Measurements from ENCODE around the gene FIBIN.
"Not testable (repeated sequence)": the region's sequence is repeated elsewhere in the genome, so short reads cannot be mapped to it uniquely, and the experiment has no call there.

FIBIN gene

DNA sequence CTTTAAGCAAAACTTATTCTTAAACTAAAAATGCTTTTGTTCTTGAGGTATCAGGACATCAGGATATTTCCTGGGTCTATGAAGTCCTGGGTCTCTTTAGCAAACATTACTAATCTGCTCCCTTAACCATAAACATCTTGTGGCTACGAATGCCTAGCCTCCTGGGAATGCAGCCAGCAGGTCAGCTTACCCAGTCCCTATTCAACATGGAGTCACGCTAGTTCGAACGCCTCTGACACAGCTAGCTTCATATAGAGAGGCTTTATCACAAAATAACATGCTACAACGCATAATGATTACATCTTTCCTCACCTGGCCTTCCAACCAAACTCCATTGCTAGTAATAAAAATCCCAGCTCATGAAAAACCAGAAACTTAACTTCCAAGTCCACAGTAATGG, 17.5 kb upstream of the FIBIN start:
- DNase-seq (ENCODE audit: low read depth in 4 of 4, low spot score in 1 of 4) = no peak

DNA sequence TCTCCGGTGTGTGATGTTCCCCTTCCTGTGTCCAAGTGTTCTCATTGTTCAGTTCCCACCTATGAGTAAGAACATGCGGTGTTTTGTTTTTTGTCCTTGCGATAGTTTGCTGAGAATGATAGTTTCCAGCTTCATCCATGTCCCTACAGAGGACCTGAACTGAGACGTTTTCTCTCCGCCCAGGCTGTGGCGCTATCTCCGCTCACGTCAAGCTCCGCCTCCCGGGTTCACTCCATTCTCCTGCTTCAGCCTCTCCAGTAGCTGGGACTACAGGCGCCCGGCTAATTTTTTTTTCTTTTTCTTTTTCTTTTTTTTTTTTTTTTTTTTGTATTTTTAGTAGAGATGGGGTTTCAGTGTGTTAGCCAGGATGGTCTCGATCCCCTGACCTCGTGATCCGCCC, 16.7 kb upstream of the FIBIN start:
- not testable (repeated sequence) for DNase-seq (ENCODE audit: low read depth in 4 of 4, low spot score in 1 of 4)

DNA sequence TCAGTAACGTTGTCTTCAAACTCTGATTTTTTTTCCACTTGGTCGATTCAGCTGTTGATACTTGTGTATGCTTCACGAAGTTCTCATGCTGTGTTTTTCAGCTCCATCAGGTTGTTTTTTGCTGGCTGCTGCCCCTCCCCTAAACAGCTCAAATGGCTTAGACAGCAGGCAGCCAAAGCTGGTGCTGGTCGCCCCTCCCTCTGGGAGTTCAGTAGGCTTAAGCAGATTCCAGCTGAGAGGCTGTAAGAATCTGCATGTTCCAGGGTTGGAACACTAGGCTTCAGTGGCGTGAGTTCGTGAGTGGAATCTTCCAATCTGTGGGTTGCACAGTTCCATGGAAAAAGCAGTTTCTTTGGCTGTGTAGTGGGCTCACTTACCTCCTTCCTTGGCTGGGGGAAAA, 10.3 kb upstream of the FIBIN start:
- DNase-seq (ENCODE audit: low read depth in 4 of 4, low spot score in 1 of 4) = no peak

DNA sequence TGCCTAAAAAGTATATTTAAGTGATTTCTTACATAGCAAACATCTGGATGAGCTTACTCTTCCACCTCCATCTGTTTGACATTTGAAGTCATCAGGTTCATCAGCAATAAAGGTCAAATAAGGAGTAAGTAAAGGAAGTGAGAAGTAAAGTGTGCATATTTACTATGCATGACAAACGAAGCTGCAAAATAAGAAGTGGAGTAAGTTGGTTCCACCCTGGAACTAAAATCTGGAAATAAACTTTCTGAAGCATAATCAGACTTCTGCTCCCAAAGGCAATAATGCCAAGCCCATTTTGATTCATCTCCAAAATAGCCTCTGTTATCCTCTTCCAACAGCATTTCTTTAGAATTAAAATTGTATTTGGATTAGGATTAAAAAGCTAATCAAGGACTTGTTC, 8.4 kb upstream of the FIBIN start:
- no peak for DNase-seq (ENCODE audit: low read depth in 4 of 4, low spot score in 1 of 4)

DNA sequence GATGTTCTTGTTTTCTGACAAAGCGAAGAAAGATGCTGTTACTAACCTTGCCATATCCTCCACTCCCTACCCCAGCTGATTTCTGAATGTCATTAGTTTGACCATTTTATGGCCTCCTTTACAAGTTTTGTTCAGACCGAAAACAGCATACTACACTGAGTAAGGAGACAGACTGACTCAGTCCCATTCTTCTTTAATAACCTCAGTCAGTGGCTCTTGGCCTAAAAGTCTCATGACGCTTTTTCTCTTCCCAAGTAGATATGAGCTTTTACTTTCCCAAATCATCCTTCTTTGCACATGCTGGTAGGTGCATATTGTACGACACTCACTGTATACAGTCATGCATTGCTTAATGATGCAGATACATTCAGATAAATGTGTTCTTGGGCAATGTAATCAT, 8.0 kb upstream of the FIBIN start:
- DNase-seq (ENCODE audit: low read depth in 4 of 4, low spot score in 1 of 4) = no peak

DNA sequence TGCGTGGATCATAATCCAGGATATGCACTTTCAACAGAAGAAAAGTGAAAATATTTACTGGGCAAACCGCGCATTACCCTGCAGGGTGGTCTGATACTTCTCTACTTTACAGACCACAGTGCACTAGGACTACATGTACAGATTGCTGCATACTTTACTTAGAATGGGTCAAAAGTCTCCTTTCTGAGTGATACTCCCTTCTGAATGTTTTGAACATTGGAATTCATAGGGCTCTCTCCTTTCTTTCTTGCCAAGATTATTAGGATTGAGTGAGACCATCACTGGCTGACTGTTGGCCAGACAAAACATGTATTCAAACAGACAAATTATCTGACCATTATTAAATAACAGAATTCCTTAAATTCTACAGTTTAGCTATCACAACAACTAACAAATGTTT, 6.6 kb upstream of the FIBIN start:
- no peak for DNase-seq (ENCODE audit: low read depth in 4 of 4, low spot score in 1 of 4)

DNA sequence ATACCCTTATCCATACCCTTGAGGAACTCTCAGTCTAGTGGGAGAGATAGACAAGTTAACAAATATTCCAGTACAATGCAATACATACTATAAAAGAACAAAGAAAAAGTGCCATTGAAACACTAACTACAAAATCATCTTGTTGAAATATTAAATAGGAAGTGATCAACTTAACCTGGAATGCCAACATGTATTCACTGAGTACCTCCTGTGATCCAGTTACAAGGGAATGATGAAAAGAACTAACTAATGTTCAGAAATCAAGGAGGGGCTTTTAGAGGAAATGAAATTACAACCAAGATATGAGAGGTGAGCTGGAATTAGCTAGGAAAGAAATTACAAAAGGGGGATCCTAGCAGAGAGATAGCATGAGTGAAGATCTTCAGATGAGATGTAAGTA, 6.2 kb upstream of the FIBIN start:
- DNase-seq (ENCODE audit: low read depth in 4 of 4, low spot score in 1 of 4) = no peak

DNA sequence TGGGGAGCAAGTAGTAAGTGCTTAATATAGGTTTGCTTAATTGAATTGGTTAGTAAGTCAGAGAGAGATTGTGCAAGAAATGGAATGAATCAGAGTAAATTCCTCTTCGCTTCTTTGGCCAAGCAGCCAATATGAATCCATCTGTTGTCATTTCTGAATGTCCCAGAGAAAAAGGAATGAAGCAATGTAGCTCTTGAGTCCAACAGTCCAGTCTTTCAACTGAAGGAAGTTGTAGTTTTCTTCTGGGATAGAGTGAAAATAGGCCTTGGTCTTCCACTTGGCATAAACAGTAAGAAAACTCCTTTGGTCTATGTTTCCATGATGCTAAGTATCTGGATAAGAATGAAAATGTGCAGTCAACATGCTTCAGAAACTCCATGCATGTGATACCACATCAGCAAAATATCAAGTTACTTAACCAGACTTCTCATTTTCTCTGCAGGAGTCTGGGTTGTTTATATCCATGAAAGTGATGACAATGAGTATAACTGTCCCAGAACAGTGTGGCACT, 1.8 kb upstream of the FIBIN start:
- no peak for DNase-seq (ENCODE audit: low read depth in 4 of 4, low spot score in 1 of 4)

DNA sequence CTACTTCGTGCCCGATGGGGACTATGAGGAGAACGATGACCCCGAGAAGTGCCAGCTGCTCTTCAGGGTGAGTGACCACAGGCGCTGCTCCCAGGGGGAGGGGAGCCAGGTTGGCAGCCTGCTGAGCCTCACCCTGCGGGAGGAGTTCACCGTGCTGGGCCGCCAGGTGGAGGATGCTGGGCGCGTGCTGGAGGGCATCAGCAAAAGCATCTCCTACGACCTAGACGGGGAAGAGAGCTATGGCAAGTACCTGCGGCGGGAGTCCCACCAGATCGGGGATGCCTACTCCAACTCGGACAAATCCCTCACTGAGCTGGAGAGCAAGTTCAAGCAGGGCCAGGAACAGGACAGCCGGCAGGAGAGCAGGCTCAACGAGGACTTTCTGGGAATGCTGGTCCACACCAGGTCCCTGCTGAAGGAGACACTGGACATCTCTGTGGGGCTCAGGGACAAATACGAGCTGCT, 751 bp downstream of the FIBIN start:
- DNase-seq (ENCODE audit: low read depth in 4 of 4, low spot score in 1 of 4) = no peak

DNA sequence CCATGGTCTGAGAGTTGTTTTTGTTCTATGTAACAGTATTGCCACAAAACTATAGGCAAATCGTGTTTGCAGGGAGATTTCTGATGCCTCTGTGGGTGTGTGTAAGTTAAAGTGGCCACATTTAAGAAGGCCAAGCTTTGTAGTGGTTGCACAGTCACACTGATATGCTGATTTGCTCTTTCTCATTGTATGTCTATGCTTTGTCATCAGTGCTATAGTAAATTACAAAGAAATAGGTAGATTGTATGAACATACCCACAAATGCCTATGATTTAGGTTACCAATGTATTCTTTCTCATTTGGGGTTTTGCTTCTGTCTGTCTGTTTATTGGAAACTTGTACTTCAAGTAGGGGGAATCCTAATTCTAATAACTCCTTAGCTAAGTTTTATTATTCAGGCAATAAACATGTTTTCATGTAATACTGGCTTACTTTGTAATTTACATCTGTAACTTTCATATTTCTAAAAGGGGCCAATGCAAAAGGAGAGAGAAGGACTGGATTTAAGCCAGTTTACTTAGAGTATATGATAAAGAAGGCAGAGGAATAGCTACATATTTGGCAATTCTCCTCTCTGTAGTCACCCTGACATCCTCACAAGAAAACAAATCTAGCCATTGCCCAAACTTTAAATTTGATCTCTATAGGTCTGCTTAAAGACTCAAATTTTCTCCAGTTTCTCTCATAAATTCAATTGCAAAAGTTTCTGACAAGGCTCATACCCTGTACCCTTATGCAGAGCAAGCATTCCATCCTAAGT, 2.0 kb downstream of the FIBIN start:
- no peak for DNase-seq (ENCODE audit: low read depth in 4 of 4, low spot score in 1 of 4)

DNA sequence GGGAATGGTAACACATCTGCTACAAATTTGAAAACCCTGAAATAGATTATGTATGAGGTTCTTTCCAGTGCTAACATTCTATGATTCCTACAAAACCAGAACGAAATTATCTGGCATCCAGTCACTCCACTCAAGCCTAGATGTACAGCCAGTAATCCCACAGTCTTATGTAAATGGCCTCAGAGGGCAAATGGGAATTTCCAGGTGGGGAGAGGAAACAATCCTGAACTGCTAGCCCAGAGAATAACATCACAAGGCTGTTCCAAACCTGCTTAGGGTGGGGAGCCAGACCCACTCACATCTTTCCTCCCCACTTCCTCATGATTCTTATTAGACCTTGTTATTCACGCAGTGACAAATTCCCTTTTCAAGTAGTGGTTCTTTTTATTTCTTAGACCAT, 3.5 kb downstream of the FIBIN start:
- no peak for DNase-seq (ENCODE audit: low read depth in 4 of 4, low spot score in 1 of 4)

DNA sequence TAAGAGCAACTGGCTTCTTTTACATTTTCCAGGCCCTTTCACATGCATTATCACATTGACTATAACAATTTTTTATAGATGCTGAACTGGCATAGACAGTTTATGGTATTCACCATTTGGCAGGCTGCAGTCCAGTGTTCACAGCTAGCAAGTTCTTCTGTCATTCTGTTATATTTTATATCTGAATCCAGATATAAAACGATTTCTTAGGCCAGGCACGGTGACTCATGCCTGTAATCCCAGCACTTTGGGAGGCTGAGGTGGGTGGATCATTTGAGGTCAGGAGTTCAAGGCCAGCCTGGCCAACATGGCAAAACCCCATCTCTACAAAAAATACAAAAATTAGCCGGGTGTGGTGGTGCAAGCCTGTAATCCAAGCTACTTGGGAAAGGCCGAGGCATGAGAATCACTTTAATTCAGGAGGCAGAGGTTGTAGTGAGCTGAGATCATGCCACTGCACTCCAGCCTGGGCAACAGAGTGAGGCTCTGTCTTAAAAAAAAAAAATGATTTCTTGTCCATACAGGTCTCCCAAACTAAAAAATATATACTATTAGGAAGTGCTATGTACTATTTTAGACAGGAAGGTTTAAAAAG, 7.3 kb downstream of the FIBIN start:
- DNase-seq (ENCODE audit: low read depth in 4 of 4, low spot score in 1 of 4) = not testable (repeated sequence)

DNA sequence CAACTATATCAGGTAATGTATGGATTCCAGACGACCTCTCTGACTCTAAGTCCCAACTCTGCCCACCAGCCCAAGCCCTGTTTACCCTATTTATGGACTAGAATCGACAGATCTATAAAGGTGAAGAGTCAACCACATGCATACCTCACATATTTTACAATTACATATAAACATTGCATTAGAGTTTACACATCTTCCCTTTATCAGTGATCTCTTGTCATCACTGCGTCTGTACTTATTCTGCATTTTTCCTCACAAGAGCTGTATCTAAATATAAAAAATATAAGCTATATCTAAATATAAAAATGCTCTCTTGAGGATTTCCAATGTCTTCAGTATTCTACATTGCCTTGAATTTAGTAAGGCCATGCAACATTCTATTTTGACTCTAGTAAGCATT, 8.5 kb downstream of the FIBIN start:
- DNase-seq (ENCODE audit: low read depth in 4 of 4, low spot score in 1 of 4) = no peak

DNA sequence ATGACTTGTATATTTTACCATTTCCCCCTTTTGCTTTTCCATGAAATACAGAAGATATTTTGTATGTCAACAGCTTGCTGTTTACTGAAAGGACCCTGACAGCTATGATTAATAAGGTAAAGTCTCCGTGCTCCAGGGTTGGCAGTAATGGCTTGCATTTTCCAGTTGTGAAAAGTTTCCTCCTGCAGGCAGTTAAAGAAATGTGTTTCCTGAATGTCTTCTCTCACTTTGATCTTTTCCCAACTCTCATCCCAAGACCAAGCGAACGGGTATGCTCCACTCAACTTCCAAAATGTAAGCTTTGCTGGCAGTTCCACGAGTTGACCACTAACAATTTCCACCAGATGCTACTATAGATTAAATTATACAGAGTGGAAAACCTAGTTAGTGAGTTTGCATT, 8.9 kb downstream of the FIBIN start:
- DNase-seq (ENCODE audit: low read depth in 4 of 4, low spot score in 1 of 4) = no peak

DNA sequence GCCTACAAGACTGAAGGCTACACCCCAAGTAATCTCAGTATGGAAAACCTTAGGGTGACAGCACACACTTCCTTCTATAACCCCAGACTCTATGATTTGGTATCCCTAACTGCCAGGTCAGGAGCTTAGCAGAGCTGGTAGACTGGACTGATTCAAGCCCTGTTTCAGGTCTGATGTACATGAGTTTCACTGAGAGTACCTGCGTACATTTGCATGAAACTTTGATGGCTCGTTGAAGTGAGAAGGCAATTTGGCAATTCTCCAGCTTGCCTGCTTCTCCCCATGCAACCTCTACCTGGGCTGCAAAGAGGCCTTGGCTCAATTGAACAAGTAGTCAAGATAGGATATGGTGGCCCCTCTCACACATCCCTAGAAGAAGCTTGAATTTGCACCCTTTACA, 10.2 kb downstream of the FIBIN start:
- no peak for DNase-seq (ENCODE audit: low read depth in 4 of 4, low spot score in 1 of 4)

DNA sequence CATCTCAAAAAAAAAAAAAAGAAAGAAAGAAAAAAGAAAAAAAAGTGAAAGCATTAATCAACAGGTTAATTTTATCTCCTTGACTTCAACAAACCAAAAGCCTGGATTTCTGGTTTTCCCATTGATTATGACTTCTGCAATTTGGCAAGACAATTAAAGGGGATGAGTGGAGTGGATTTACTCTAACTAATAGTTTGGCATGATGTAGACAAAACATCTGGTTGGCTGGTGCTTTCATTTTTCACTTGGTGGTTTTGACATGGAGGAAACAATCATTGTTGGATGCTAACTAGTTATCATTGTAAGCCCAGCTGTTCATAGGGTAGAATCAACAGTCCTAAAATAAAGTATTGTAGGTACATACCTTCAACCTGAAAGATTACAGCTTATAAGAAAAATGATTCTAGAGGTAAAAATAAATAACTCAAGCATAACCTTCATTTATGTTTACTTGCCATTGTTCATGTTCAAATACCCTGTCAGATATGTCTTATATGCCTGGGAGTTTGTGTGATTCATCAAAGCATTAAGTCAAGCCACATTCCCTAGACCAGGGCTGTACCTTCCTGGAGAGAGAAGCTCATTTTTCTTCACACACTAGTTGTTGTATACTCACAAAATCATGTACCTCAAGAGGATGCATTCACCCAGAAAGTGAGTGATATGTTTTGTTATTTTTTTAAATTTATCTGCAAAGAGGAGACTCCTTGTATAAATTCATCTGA, 15.1 kb downstream of the FIBIN start:
- no peak for DNase-seq (ENCODE audit: low read depth in 4 of 4, low spot score in 1 of 4)

DNA sequence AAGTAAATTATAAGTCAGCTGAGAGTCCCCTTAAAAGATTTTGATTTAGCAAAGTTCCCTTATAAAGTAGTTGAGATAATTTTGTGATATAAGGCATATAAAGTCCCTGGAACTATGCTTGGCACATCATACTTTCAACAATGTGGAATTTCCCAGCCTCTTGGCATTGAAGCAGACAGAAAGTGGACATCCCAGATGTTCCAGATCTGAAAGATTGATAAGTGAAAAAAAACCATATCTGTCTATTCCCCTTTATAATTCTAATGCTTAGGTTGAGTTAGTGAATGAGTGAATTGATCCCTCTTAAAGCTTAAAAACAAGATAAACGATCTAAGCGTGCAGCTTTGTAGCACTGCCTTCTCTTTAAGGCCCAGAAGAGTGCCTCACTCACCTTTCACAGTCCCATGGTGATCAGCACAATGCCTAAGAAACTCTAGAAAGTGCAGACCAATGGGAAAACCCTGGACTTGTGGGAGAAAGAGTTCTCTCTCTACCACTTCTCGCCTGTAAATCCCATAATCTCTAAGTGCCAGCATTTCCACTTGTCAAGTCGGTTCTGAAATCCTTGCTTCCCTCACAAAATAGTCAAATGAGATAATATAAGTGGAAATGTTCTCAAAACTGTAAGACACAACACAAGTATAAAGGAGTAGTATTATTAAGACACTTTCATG, 17.8 kb downstream of the FIBIN start:
- DNase-seq (ENCODE audit: low read depth in 4 of 4, low spot score in 1 of 4) = no peak

DNA sequence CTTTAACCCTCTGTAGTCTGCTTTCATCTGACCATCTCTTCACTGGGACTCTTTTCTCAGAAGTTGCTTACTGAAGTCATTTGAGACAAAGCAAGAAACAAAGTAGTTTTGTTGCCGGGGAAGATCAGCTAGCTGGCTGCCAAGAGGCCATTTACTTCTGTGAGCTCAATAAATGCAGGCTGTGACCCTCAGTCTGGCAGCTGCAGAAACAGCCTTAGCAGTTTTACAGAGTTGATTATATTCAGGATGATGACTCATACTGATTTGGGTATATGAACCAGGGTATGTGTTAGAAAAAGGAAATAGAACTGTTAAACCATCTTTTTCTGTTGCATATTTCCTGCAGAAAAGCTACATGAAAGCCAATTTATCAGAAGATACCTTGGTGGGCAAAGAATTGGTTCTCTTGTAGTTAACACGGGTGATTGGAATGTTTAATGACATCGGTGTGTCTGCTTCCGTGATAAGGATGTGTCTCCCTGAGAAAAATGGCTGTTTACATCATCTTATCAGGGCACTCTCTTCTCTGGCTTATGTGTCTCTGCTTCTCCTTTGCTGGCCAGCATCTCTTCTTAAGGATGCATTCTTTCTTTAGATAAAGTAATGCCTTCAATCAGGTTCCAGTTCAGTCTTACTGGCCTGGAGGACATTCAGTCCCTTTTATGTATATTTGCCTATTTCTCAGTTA, 18.5 kb downstream of the FIBIN start:
- DNase-seq (ENCODE audit: low read depth in 4 of 4, low spot score in 1 of 4) = no peak

DNA sequence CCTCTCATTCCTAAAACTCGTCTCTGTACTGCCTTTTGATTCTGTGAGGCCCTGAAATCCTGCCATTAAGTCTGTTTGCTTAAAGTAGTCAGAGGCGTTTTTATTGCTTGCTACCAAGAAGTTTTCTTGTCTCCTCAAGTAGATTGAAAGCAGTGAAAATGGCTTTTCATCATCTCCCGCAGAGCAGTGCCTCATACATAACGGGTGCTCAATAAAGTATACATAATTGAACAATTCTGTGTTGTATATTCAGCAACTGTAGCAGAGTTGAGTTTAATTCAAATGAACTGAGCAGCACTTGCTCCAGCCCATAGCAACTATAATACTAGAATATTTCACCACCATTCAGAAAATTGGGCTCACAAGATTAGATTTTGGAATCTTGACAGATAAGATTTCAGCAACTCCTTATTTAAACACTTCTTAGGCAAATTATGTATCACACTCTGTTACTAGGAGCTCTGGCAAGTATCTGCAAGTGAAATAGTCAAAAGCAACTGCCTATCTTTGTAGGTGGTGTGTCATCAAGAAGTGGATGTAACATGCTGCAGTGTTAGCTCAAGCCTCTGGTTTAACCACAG, 20.0 kb downstream of the FIBIN start:
- no peak for DNase-seq (ENCODE audit: low read depth in 4 of 4, low spot score in 1 of 4)

DNA sequence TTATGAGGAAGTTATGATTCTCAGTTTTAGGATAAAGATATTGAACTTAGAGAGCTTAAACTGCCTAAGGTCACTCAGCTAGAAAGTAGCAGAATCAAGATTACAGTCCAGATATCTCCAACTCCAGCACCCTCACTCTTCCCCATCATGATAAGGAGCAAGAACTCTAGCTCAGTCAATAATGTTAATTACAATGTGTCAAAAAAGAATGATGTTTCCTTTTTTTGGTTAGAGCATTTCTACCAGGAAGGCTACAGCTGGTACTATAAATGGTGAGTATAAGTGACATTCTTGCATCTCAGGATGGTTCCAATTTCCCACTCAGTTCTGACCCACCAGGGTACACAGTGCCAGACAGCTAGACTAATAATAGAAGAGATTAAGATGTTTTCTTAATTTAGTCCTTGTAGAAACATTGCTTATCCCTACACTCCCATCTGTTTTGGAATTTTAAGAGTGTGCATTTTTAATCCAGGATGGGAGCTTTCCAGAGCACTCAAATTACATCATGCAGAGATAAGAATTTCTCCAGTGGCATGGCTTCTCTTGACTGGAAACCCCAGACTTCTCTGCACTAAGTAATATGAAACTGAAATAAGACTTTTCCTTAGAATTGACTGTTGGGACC, 25.1 kb downstream of the FIBIN start:
- DNase-seq (ENCODE audit: low read depth in 4 of 4, low spot score in 1 of 4) = no peak
